A673 (cell line): ENCODE measurements around the gene RRP7A.

Experiments
- EZH2 ChIP-seq: fragments of 200-600 bp; sonication (generic); IDR thresholded peaks from 2 replicates; pipeline ENCODE4 v1.6.1; 2017; ENCODE audit warnings: borderline replicate concordance, low read depth, mild to moderate bottlenecking, mixed read lengths, antibody characterized with exemption, low read length; ENCODE audit not compliant: poor library complexity, severe bottlenecking
- TF ChIP-seq, protein P1 (sequence below): fragments of 300-800, 200-600 bp; sonication (generic); conservative IDR thresholded peaks from 2 replicates; pipeline ENCODE4 v1.5.1; 2017; ENCODE audit warnings: low read depth, mild to moderate bottlenecking, antibody characterized with exemption, low read length, moderate library complexity, mixed read lengths

DNA sequence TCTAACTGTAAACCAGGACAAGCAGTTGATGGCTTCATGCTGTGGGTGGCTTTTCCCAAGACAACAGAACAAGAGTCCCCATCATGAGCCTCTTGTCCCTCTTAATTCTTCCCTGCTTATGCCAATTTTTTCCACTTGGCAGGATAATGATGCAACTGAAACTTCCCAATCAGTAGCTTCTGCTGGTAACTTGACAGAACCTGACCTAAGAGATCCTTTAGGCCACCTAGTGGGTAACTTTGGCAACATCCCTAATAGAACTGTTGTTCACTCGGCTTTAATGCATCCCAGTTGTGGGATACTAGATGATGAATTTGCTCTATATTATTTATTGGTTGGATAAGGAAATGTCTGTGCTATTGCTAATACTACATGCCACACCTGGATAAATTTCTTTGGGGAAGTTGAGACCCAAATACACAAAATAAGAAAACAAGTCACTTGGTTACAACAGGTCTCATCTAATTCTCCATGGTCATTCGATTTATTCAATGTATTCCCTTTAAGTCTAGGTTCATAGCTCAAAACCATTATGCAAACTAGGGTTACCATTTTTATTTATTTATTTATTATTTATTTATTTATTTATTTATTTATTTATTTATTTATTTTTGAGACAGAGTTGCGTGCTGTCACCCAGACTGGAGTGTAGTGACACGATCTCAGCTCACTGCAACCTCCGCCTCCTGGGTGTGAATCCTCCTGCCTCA, 46.0 kb downstream of the RRP7A start:
- TF ChIP-seq, protein P1, sequence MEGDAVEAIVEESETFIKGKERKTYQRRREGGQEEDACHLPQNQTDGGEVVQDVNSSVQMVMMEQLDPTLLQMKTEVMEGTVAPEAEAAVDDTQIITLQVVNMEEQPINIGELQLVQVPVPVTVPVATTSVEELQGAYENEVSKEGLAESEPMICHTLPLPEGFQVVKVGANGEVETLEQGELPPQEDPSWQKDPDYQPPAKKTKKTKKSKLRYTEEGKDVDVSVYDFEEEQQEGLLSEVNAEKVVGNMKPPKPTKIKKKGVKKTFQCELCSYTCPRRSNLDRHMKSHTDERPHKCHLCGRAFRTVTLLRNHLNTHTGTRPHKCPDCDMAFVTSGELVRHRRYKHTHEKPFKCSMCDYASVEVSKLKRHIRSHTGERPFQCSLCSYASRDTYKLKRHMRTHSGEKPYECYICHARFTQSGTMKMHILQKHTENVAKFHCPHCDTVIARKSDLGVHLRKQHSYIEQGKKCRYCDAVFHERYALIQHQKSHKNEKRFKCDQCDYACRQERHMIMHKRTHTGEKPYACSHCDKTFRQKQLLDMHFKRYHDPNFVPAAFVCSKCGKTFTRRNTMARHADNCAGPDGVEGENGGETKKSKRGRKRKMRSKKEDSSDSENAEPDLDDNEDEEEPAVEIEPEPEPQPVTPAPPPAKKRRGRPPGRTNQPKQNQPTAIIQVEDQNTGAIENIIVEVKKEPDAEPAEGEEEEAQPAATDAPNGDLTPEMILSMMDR, result peak; percentile 76
- TF ChIP-seq EZH2, result no peak
